H1 (cell line): ENCODE results near the gene MAPKAPK5. TPM values are rescaled to one million over a fixed set of nuclear protein-coding genes. Genes with fewer than 3 reads are reported as not detected.

Experiments used
- CTCF ChIA-PET: fragments of 300-600 bp; sonication (Branson Sonifier 250); formaldehyde crosslinking; loops from one replicate; lab custom pipeline; 2021; ENCODE audit not compliant: partially characterized antibody; lab: Charles Lee
- POLR2A ChIA-PET: fragments of 300-600 bp; sonication (Branson Sonifier 250); formaldehyde crosslinking; loops from one replicate; lab custom pipeline; 2021; ENCODE audit warnings: inconsistent platforms; ENCODE audit not compliant: partially characterized antibody; lab: Charles Lee
- DNase-seq, 2 experiments: peaks; one replicate each; pipeline versions ENCODE4 v3.0.0 to v3.0.0-alpha.2; 2010 to 2022; ENCODE audit warnings: low spot score in 2 of 2, low read depth in 1 of 2, mixed read lengths in 1 of 2
- FAIRE-seq: peaks from 2 replicates; lab custom pipeline; 2011; peaks lifted over from hg19 to GRCh38; lab: Jason Lieb, UNC
- H2AFZ ChIP-seq: 2 replicates; pipeline ENCODE4 v1.8.1; 2012; ENCODE audit warnings: low read length, inconsistent platforms
- H2AK5ac ChIP-seq: 2 replicates; pipeline ENCODE4 v1.6.1; 2013; ENCODE audit warnings: low read depth, low read length
- H2BK120ac ChIP-seq: replicated peaks from 2 replicates; pipeline ENCODE3; 2013; ENCODE audit warnings: low read depth, low read length, inconsistent platforms
- H2BK12ac ChIP-seq: 2 replicates; pipeline ENCODE4 v1.6.1; 2013; ENCODE audit warnings: low read depth, low read length
- H2BK15ac ChIP-seq: 2 replicates; pipeline ENCODE4 v1.6.1; 2013; ENCODE audit warnings: low read length
- H2BK20ac ChIP-seq: 2 replicates; pipeline ENCODE4 v1.6.1; 2013; ENCODE audit warnings: low read length
- H2BK5ac ChIP-seq: 2 replicates; pipeline ENCODE4 v1.6.1; 2013; ENCODE audit warnings: low read depth, low read length
- H3K14ac ChIP-seq: 2 replicates; pipeline ENCODE4 v1.6.1; 2013; ENCODE audit warnings: inconsistent platforms; ENCODE audit not compliant: insufficient read length
- H3K18ac ChIP-seq: 2 replicates; pipeline ENCODE4 v1.6.1; 2013; ENCODE audit warnings: low read length; ENCODE audit errors: extremely low read depth
- H3K23ac ChIP-seq: 2 replicates; pipeline ENCODE4 v1.6.1; 2013; ENCODE audit warnings: inconsistent platforms; ENCODE audit not compliant: insufficient read length
- H3K23me2 ChIP-seq: 2 replicates; pipeline ENCODE4 v1.6.1; 2013; ENCODE audit warnings: low read depth, low read length
- H3K27ac ChIP-seq: 2 replicates; pipeline ENCODE4 v1.6.1; 2011; ENCODE audit warnings: low read depth, low read length, inconsistent platforms
- H3K27me3 ChIP-seq, 4 experiments: replicated peaks in 1 of 4; 1 replicate in 1 of 4; 2 replicates in 3 of 4; pipeline versions ENCODE4 v1.6.1 to v1.8.1; 2011 to 2013; ENCODE audit warnings: low read length in 3 of 4, mild to moderate bottlenecking in 3 of 4, inconsistent platforms in 2 of 4, mixed read lengths in 2 of 4, moderate library complexity in 1 of 4; ENCODE audit not compliant: control insufficient read depth in 3 of 4, insufficient read depth in 3 of 4; ENCODE audit errors: extremely low read depth in 1 of 4
- H3K36me3 ChIP-seq, 4 experiments: 2 replicates each; pipeline versions ENCODE4 v1.6.1 to v1.8.1; 2011 to 2013; ENCODE audit warnings: mild to moderate bottlenecking in 4 of 4, low read length in 3 of 4, moderate library complexity in 2 of 4, control low read depth in 1 of 4, inconsistent platforms in 1 of 4; ENCODE audit not compliant: insufficient read depth in 4 of 4, control insufficient read depth in 2 of 4
- H3K4ac ChIP-seq: replicated peaks from 2 replicates; pipeline ENCODE3; 2013; ENCODE audit warnings: low read length, low read depth, mixed read lengths, inconsistent platforms; ENCODE audit not compliant: insufficient read length
- H3K4me1 ChIP-seq, 4 experiments: replicated peaks in 1 of 4; 1 replicate in 1 of 4; 2 replicates in 3 of 4; pipeline versions ENCODE4 v1.6.1 to v1.8.1; 2011 to 2013; ENCODE audit warnings: low read length in 3 of 4, inconsistent platforms in 2 of 4, mixed read lengths in 1 of 4; ENCODE audit not compliant: insufficient read depth in 4 of 4, control insufficient read depth in 3 of 4
- H3K4me2 ChIP-seq, 2 experiments: 2 replicates each; pipeline versions ENCODE4 v1.6.1 to v1.8.1; 2011 to 2013; ENCODE audit warnings: low read depth in 2 of 2, low read length in 2 of 2, control low read depth in 1 of 2, inconsistent platforms in 1 of 2, mild to moderate bottlenecking in 1 of 2; ENCODE audit not compliant: insufficient read depth in 1 of 2
- H3K4me3 ChIP-seq, 4 experiments: fragments of 200-600, 300-600 bp in 1 of 4; sonication (generic), shearing (Covaris generic), sonication (Bioruptor Twin) in 1 of 4; 2 replicates each; pipeline versions ENCODE4 v1.5.1 to v1.8.1; 2011 to 2016; ENCODE audit warnings: low read length in 4 of 4, low read depth in 3 of 4, control low read depth in 2 of 4, inconsistent platforms in 2 of 4, mild to moderate bottlenecking in 2 of 4, mixed read lengths in 1 of 4, moderate library complexity in 1 of 4; ENCODE audit not compliant: insufficient read depth in 2 of 4; ENCODE audit errors: extremely low read depth in 1 of 4
- H3K56ac ChIP-seq: replicated peaks from 2 replicates; pipeline ENCODE3; 2013; ENCODE audit warnings: low read depth, mild to moderate bottlenecking, mixed read lengths, low read length, inconsistent platforms; ENCODE audit not compliant: insufficient read length
- H3K79me1 ChIP-seq: 2 replicates; pipeline ENCODE4 v1.6.1; 2013; ENCODE audit warnings: low read depth, low read length, control low read depth
- H3K79me2 ChIP-seq, 2 experiments: 2 replicates each; pipeline versions ENCODE4 v1.6.1 to v1.8.1; 2012 to 2013; ENCODE audit warnings: low read length in 2 of 2, mild to moderate bottlenecking in 2 of 2, inconsistent platforms in 1 of 2; ENCODE audit not compliant: insufficient read depth in 2 of 2, control insufficient read depth in 1 of 2
- H3K9ac ChIP-seq, 4 experiments: replicated peaks in 1 of 4; 1 replicate in 1 of 4; 2 replicates in 3 of 4; pipeline versions ENCODE4 v1.6.1 to v1.8.1; 2011 to 2013; ENCODE audit warnings: low read depth in 3 of 4, low read length in 3 of 4, control low read depth in 2 of 4, mild to moderate bottlenecking in 2 of 4, moderate library complexity in 2 of 4, inconsistent platforms in 1 of 4; ENCODE audit errors: extremely low read depth in 1 of 4
- H3K9me3 ChIP-seq, 2 experiments: 2 replicates each; pipeline versions ENCODE4 v1.6.1 to v1.8.1; 2012 to 2013; ENCODE audit warnings: mild to moderate bottlenecking in 2 of 2, moderate library complexity in 2 of 2, control low read depth in 1 of 2, inconsistent platforms in 1 of 2, low read depth in 1 of 2, low read length in 1 of 2, mixed read lengths in 1 of 2; ENCODE audit not compliant: insufficient read depth in 2 of 2
- H4K20me1 ChIP-seq, 2 experiments: replicated peaks in 1 of 2; 2 replicates each; pipeline versions ENCODE3 to v1.8.1; 2011 to 2013; ENCODE audit warnings: inconsistent platforms in 2 of 2, low read length in 2 of 2, mild to moderate bottlenecking in 1 of 2; ENCODE audit not compliant: insufficient read depth in 2 of 2, control insufficient read depth in 1 of 2
- H4K5ac ChIP-seq: 2 replicates; pipeline ENCODE4 v1.6.1; 2013; ENCODE audit warnings: low read length, low read depth, mixed read lengths, inconsistent platforms; ENCODE audit not compliant: insufficient read length
- H4K8ac ChIP-seq: 2 replicates; pipeline ENCODE4 v1.8.0; 2013; ENCODE audit warnings: mild to moderate bottlenecking, moderate library complexity, low read length, inconsistent platforms; ENCODE audit not compliant: insufficient read depth; ENCODE audit errors: extremely low read depth
- H4K91ac ChIP-seq: replicated peaks from 2 replicates; pipeline ENCODE3; 2013; ENCODE audit warnings: low read length, mixed read lengths, inconsistent platforms; ENCODE audit not compliant: insufficient read length
- EZH2 ChIP-seq: fragments of 200-600 bp; sonication (generic); IDR thresholded peaks from 2 replicates; pipeline ENCODE4 v1.7.1; 2012; ENCODE audit warnings: low read depth, mild to moderate bottlenecking, moderate library complexity, low read length, inconsistent platforms; ENCODE audit not compliant: severe bottlenecking
- JUN ChIP-seq: IDR thresholded peaks from 2 replicates; pipeline ENCODE4 v1.6.1; 2011; ENCODE audit warnings: low read depth, mild to moderate bottlenecking, improper control_type of control experiment, low read length
- JUND ChIP-seq: IDR thresholded peaks from 2 replicates; pipeline ENCODE4 v1.6.1; 2011; ENCODE audit warnings: mild to moderate bottlenecking, improper control_type of control experiment, low read length
- MAFK ChIP-seq: IDR thresholded peaks from 2 replicates; pipeline ENCODE4 v1.6.1; 2012; ENCODE audit warnings: low read depth, mild to moderate bottlenecking, improper control_type of control experiment, low read length
- PHF8 ChIP-seq: fragments of 200-600 bp; sonication (generic); conservative IDR thresholded peaks from 2 replicates; pipeline ENCODE4 v1.7.1; 2012; ENCODE audit warnings: low read depth, mild to moderate bottlenecking, inconsistent platforms, low read length, moderate library complexity
- RXRA ChIP-seq: IDR thresholded peaks from 2 replicates; pipeline ENCODE4 v1.6.1; 2011; ENCODE audit warnings: low read depth, mild to moderate bottlenecking, low read length, moderate library complexity; ENCODE audit not compliant: insufficient read depth
- WGBS, 2 experiments: shearing (Covaris generic) in 1 of 2; methylation state at CpG; one replicate each; pipeline versions ENCODE4 v1.1.6 to v1.1.7; 2013 to 2015; ENCODE audit warnings: low lambda C conversion rate in 2 of 2, mixed read lengths in 2 of 2, inconsistent platforms in 1 of 2, low coverage in 1 of 2, missing lambda C conversion rate in 1 of 2; ENCODE audit not compliant: insufficient replicate concordance in 2 of 2, insufficient coverage in 1 of 2, insufficient read length in 1 of 2; ENCODE audit errors: extremely low coverage in 1 of 2, missing lambda C conversion rate in 1 of 2; 5-methylcytosine and 5-hydroxymethylcytosine counted together
- polyA plus RNA-seq, 7 experiments: library from polyadenylated mRNA; depleted of rRNA in 3 of 7; stranded (reverse) in 5 of 7; unstranded in 2 of 7; fragments of >200 nt in 5 of 7; fragments of 200-250 nt in 2 of 7; gene quantifications; 1 replicate in 5 of 7; 2 replicates in 1 of 7; 4 replicates in 1 of 7; pipeline versions ENCODE4 v1.2.1 to v1.2.3, GENCODE V29; 2011 to 2013; ENCODE audit warnings: missing spikeins in 2 of 7, mixed read lengths in 2 of 7
- total RNA-seq: library from RNA; stranded (reverse); fragmentation: NEBNext Ultra II Directional; extraction: Animal tissue kit (Norgen Biotek cat#: 25700); gene quantifications from 2 replicates; pipeline ENCODE4 v1.2.1, GENCODE V29; 2021

MAPKAPK5 gene
- total and polyA plus RNA-seq, 2 of the 8 experiments (the other 6 are each of a cell fraction or from before 2014, with no cell fraction given): 40.0 to 91.5 TPM

- Histone ChIP-seq H3K18ac (no peak overlapping the region), H2AFZ (no peak overlapping the region), H3K9ac (no peak overlapping the region), H3K27ac (no peak overlapping the region), H3K4ac (no peak overlapping the region), H2AK5ac (no peak overlapping the region), H3K27me3 (no peaks in the 10 kb centered on the region), H3K4me1 (no peaks in the 10 kb centered on the region), H3K4me3 (no peak overlapping the region), H3K79me2 (no peaks in the 10 kb centered on the region), H3K23me2 (no peaks in the 10 kb centered on the region), H2BK15ac (no peak overlapping the region), H3K4me2 (no peak overlapping the region), H2BK12ac (no peak overlapping the region), H4K20me1 (no peaks in the 10 kb centered on the region), H4K8ac (no peak overlapping the region), H3K23ac (no peak overlapping the region), H3K56ac (no peak overlapping the region), H2BK120ac (no peak overlapping the region), H3K14ac (no peak overlapping the region), H4K5ac (no peak overlapping the region), H3K36me3 (peaks cover 6 to 27% (median 14%) of the 10 kb centered on the region in 4 experiments; a peak in 7 of 8 replicates), H2BK20ac (no peak overlapping the region), H3K9me3 (no peaks in the 10 kb centered on the region), H3K79me1 (no peaks in the 10 kb centered on the region), H4K91ac (no peak overlapping the region), H2BK5ac (no peak overlapping the region)
- WGBS, 2 experiments: 97% methylated on average over 6 of the region's 6 CpGs; no CpG with 5 or more reads in 1 of the 2 experiments
- no peak for TF ChIP-seq MAFK
- TF ChIP-seq PHF8: no peak
- TF ChIP-seq RXRA: no peak
- no peak for TF ChIP-seq JUND
- no peak for TF ChIP-seq EZH2
- TF ChIP-seq JUN: no peak
- FAIRE-seq (no peak), DNase-seq (no peak)
- ChIA-PET CTCF (interaction anchor here (0.8 to 1.8 kb wide), 2 partner anchors 9 to 10 kb away, joined by 3 to 10 read pairs; no protein-coding TSS in a partner anchor), POLR2A (no interaction called here)
These were observed 38.9 kb upstream of the MAPKAPK5 start for GRCh38 chr12:111803038-111803626.
